Fibroblast of lung (primary cell): ENCODE results near the gene PPP2R2D. TPM values are rescaled to one million over a fixed set of nuclear protein-coding genes. Genes with fewer than 3 reads are reported as not detected.
A peak's percentile ranks its signal among the peaks of the same experiment; 100 is the strongest.

Experiments
- DNase-seq, 2 donors: peaks; one replicate each; pipeline versions ENCODE4 v3.0.0 to v3.0.0-alpha.2; 2010; ENCODE audit warnings: low read depth in 2 of 2
- H2AFZ ChIP-seq: 2 replicates; pipeline ENCODE4 v1.5.1; 2012; ENCODE audit warnings: low read length, control low read depth, inconsistent platforms
- H3K27ac ChIP-seq: 2 replicates; pipeline ENCODE4 v1.5.1; 2011; ENCODE audit warnings: low read length, control low read depth; ENCODE audit not compliant: insufficient read depth
- H3K27me3 ChIP-seq: 2 replicates; pipeline ENCODE4 v1.5.1; 2011; ENCODE audit warnings: mild to moderate bottlenecking, low read length; ENCODE audit not compliant: control insufficient read depth, insufficient read depth
- H3K36me3 ChIP-seq: 2 replicates; pipeline ENCODE4 v1.5.1; 2011; ENCODE audit warnings: low read length; ENCODE audit not compliant: control insufficient read depth, insufficient read depth
- H3K4me1 ChIP-seq: 2 replicates; pipeline ENCODE4 v1.5.1; 2011; ENCODE audit warnings: low read length; ENCODE audit not compliant: control insufficient read depth, insufficient read depth; ENCODE audit errors: extremely low read depth
- H3K4me2 ChIP-seq: 2 replicates; pipeline ENCODE4 v1.5.1; 2011; ENCODE audit warnings: low read length, control low read depth; ENCODE audit not compliant: insufficient read depth; ENCODE audit errors: extremely low read depth
- H3K4me3 ChIP-seq, 4 experiments: fragments of 200-600 bp in 1 of 4; sonication (generic) in 1 of 4; replicated peaks in 1 of 4; 2 replicates each; pipeline ENCODE4 v1.5.1; 2011 to 2016; ENCODE audit warnings: low read length in 4 of 4, low read depth in 3 of 4, mild to moderate bottlenecking in 3 of 4, control low read depth in 2 of 4, inconsistent platforms in 1 of 4, mixed read lengths in 1 of 4; ENCODE audit not compliant: insufficient read depth in 1 of 4; ENCODE audit errors: control extremely low read depth in 1 of 4
- H3K79me2 ChIP-seq: 2 replicates; pipeline ENCODE4 v1.5.1; 2012; ENCODE audit warnings: mild to moderate bottlenecking, low read length, inconsistent platforms; ENCODE audit not compliant: control insufficient read depth, insufficient read depth
- H3K9ac ChIP-seq: 2 replicates; pipeline ENCODE4 v1.5.1; 2011; ENCODE audit warnings: mild to moderate bottlenecking, low read length, control low read depth; ENCODE audit not compliant: insufficient read depth
- H3K9me3 ChIP-seq: 2 replicates; pipeline ENCODE4 v1.5.1; 2012; ENCODE audit warnings: low read depth, low read length; ENCODE audit not compliant: control insufficient read depth, insufficient read depth
- H4K20me1 ChIP-seq: 2 replicates; pipeline ENCODE4 v1.5.1; 2011; ENCODE audit warnings: low read length; ENCODE audit not compliant: control insufficient read depth, insufficient read depth; ENCODE audit errors: extremely low read depth
- EZH2 ChIP-seq: IDR thresholded peaks from 2 replicates; pipeline ENCODE4 v1.5.1; 2012; ENCODE audit warnings: low read length, control low read depth, mild to moderate bottlenecking; ENCODE audit errors: missing control alignments
- polyA plus RNA-seq, 2 donors: library from polyadenylated mRNA; depleted of rRNA in 1 of 2; stranded (reverse) in 1 of 2; unstranded in 1 of 2; fragments of >200 nt; gene quantifications; 2 replicates each; pipeline ENCODE4 v1.2.1, GENCODE V29; 2011 to 2012; ENCODE audit warnings: missing spikeins in 1 of 2
- total RNA-seq: library from RNA; depleted of rRNA; stranded (reverse); fragments of >200 nt; gene quantifications from 2 replicates; pipeline ENCODE4 v1.2.1, GENCODE V29; 2014
- TF ChIP-seq, protein P1 (sequence below), 2 donors: IDR thresholded peaks in 1 of 2; conservative IDR thresholded peaks in 1 of 2; 1 replicate in 1 of 2; 2 replicates in 1 of 2; pipeline ENCODE4 v1.5.1; 2011 to 2012; ENCODE audit warnings: low read length in 2 of 2, control low read depth in 1 of 2, inconsistent platforms in 1 of 2, low read depth in 1 of 2, mild to moderate bottlenecking in 1 of 2

Gene PPP2R2D
- total and polyA plus RNA-seq, 2 donors (not counting 1 experiment from before 2014, with no cell fraction given): 23.3 to 25.4 TPM

- H3K36me3 ChIP-seq: no peaks in the 10 kb centered on the region
- H2AFZ ChIP-seq: no peak overlapping the region
- H3K9ac ChIP-seq: no peak overlapping the region
- no peaks in the 10 kb centered on the region for H3K27me3 ChIP-seq
- TF ChIP-seq, protein P1, sequence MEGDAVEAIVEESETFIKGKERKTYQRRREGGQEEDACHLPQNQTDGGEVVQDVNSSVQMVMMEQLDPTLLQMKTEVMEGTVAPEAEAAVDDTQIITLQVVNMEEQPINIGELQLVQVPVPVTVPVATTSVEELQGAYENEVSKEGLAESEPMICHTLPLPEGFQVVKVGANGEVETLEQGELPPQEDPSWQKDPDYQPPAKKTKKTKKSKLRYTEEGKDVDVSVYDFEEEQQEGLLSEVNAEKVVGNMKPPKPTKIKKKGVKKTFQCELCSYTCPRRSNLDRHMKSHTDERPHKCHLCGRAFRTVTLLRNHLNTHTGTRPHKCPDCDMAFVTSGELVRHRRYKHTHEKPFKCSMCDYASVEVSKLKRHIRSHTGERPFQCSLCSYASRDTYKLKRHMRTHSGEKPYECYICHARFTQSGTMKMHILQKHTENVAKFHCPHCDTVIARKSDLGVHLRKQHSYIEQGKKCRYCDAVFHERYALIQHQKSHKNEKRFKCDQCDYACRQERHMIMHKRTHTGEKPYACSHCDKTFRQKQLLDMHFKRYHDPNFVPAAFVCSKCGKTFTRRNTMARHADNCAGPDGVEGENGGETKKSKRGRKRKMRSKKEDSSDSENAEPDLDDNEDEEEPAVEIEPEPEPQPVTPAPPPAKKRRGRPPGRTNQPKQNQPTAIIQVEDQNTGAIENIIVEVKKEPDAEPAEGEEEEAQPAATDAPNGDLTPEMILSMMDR (conservative IDR thresholded peaks at IDR 0.05 in 1 of 2, IDR thresholded peaks at IDR 0.05 in 1 of 2; ENCODE audit: low read depth in 1 of 2, low read length in 2 of 2): no peak
- TF ChIP-seq EZH2: no peak
- H3K79me2 ChIP-seq: no peaks in the 10 kb centered on the region
- H3K4me1 ChIP-seq: no peaks in the 10 kb centered on the region
- H3K4me3 ChIP-seq: no peak overlapping the region
- no peak for DNase-seq
- no peak overlapping the region for H3K4me2 ChIP-seq
- H4K20me1 ChIP-seq: no peaks in the 10 kb centered on the region
- no peaks in the 10 kb centered on the region for H3K9me3 ChIP-seq
- H3K27ac ChIP-seq: no peak overlapping the region
These were observed 27.9 kb upstream of the PPP2R2D start for GRCh38 chr10:131872827-131873375.

GRCh38 chr10:131874991-131875451 is 25.8 kb upstream of the PPP2R2D start:
- H4K20me1 ChIP-seq: no peaks in the 10 kb centered on the region
- no peak overlapping the region for H3K9ac ChIP-seq
- peak; percentile 64 to 77 for DNase-seq
- no peaks in the 10 kb centered on the region for H3K4me1 ChIP-seq
- no peaks in the 10 kb centered on the region for H3K27me3 ChIP-seq
- no peak overlapping the region for H3K27ac ChIP-seq
- no peaks in the 10 kb centered on the region for H3K9me3 ChIP-seq
- H3K4me3 ChIP-seq: no peak overlapping the region
- no peaks in the 10 kb centered on the region for H3K79me2 ChIP-seq
- H3K4me2 ChIP-seq: no peak overlapping the region
- H2AFZ ChIP-seq: no peak overlapping the region
- no peaks in the 10 kb centered on the region for H3K36me3 ChIP-seq
- TF ChIP-seq EZH2: no peak
- TF ChIP-seq, protein P1 (conservative IDR thresholded peaks at IDR 0.05 in 1 of 2, IDR thresholded peaks at IDR 0.05 in 1 of 2; ENCODE audit: low read depth in 1 of 2, low read length in 2 of 2): peak; percentile 83 to 84

DNA sequence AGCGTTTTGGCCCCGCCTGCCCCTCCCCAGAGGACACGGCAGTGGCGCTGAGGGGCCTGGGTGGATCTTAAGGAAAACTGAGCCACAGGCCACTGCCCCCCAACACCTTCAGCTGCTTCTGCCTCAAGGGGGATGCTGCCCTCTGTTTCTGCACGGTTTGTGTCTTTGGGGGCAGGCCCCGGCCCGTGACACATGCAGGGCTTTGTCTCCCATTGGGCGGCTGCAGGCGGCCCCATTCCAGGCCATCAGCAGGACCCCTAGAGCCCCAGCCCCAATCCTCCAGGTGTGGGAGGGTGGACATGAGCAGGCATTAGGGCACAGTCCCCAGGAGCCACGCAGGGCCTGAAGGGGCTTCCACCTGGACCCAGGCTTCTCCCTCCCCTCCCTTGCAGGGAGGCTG is 25.3 kb upstream of the PPP2R2D start:
- Histone ChIP-seq H3K79me2 (no peaks in the 10 kb centered on the region), H2AFZ (no peak overlapping the region), H4K20me1 (no peaks in the 10 kb centered on the region), H3K27me3 (no peaks in the 10 kb centered on the region), H3K4me1 (no peaks in the 10 kb centered on the region), H3K4me3 (no peak overlapping the region), H3K36me3 (no peaks in the 10 kb centered on the region), H3K9ac (no peak overlapping the region), H3K4me2 (no peak overlapping the region), H3K9me3 (no peaks in the 10 kb centered on the region), H3K27ac (no peak overlapping the region)
- no peak for TF ChIP-seq EZH2
- TF ChIP-seq, protein P1 (conservative IDR thresholded peaks at IDR 0.05 in 1 of 2, IDR thresholded peaks at IDR 0.05 in 1 of 2; ENCODE audit: low read depth in 1 of 2, low read length in 2 of 2): no peak
- DNase-seq: no peak
